SH-SY5Y (cell line): ENCODE measurements around the gene JKAMP.

Experiments
- GATA2 ChIP-seq: IDR thresholded peaks from 2 replicates; pipeline ENCODE4 v1.6.1; 2011; ENCODE audit warnings: mild to moderate bottlenecking, low read depth, low read length
- GATA3 ChIP-seq: IDR thresholded peaks from 2 replicates; pipeline ENCODE4 v1.6.1; 2011; ENCODE audit warnings: low read depth, mild to moderate bottlenecking, low read length, moderate library complexity

DNA sequence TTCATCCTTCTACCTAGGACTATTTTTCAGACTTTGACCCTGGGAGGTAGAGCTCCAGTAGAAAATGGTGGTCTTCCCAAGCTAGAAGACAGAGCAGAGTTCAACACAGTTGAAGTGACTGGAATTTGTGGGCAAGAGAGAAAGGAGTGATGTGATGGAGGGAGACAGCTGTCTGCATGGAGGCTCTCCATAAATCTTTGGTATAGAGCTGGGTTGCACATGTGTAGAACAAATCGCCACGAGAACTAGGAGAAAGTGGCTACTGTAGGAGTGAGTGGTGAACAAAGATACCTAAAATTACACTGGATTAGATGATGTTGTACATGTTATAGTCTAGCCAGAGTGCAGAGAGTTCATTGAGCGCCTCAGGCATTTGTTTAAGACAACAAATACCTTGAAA, 33.6 kb upstream of the JKAMP start:
- TF ChIP-seq GATA2: no peak
- no peak for TF ChIP-seq GATA3
